ENCODE measurements around the gene MEIOB. TPM values are rescaled to one million over a fixed set of nuclear protein-coding genes. Genes with fewer than 3 reads are reported as not detected.
"Not testable (repeated sequence)": the region's sequence is repeated elsewhere in the genome, so short reads cannot be mapped to it uniquely, and the experiment has no call there.

MEIOB gene, protein sequence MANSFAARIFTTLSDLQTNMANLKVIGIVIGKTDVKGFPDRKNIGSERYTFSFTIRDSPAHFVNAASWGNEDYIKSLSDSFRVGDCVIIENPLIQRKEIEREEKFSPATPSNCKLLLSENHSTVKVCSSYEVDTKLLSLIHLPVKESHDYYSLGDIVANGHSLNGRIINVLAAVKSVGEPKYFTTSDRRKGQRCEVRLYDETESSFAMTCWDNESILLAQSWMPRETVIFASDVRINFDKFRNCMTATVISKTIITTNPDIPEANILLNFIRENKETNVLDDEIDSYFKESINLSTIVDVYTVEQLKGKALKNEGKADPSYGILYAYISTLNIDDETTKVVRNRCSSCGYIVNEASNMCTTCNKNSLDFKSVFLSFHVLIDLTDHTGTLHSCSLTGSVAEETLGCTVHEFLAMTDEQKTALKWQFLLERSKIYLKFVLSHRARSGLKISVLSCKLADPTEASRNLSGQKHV
- total RNA-seq (2022) (not detected in 2 replicates), Bru-seq, nascent RNA (not detected), BruChase-seq, experiment 1, labeled RNA remaining after a 6-hour chase (percentile 6 among the genes with signal in this experiment), BruChase-seq, experiment 2, labeled RNA remaining after a 2-hour chase (not detected)
- long read RNA-seq, partial matches to known transcripts: 0 of 6 reads
- long read RNA-seq, other reads (novel, unspliced or antisense): 6 of 6 reads

- Mint-ChIP-seq H3K27ac (ENCODE audit: unreplicated experiment) (peak within 1 kb of the TSS; percentile 18), H3K36me3 (ENCODE audit: insufficient read depth, unreplicated experiment) (no peaks in the 10 kb centered on the region), H3K27me3 (ENCODE audit: unreplicated experiment) (peaks cover 21% of the 10 kb centered on the region), H3K4me3 (ENCODE audit: low read depth, unreplicated experiment) (no peak within 1 kb of the TSS), H3K9me3 (ENCODE audit: low read depth, unreplicated experiment) (peaks cover 2% of the 10 kb centered on the region), H3K4me1 (ENCODE audit: low read depth, unreplicated experiment) (peaks cover 13% of the 10 kb centered on the region)
- CTCF ChIA-PET: interaction anchor here (0.7 kb wide), 1 partner anchor 1215 kb away, joined by 3 read pairs; no protein-coding TSS in a partner anchor
- no TSS peak for BruUV-seq (replicated peaks)
- no peak for DNase-seq
- intact Hi-C loops (cut with micrococcal nuclease; ENCODE audit: unreplicated experiment): no loop called here
- TF ChIP-seq, protein P1, sequence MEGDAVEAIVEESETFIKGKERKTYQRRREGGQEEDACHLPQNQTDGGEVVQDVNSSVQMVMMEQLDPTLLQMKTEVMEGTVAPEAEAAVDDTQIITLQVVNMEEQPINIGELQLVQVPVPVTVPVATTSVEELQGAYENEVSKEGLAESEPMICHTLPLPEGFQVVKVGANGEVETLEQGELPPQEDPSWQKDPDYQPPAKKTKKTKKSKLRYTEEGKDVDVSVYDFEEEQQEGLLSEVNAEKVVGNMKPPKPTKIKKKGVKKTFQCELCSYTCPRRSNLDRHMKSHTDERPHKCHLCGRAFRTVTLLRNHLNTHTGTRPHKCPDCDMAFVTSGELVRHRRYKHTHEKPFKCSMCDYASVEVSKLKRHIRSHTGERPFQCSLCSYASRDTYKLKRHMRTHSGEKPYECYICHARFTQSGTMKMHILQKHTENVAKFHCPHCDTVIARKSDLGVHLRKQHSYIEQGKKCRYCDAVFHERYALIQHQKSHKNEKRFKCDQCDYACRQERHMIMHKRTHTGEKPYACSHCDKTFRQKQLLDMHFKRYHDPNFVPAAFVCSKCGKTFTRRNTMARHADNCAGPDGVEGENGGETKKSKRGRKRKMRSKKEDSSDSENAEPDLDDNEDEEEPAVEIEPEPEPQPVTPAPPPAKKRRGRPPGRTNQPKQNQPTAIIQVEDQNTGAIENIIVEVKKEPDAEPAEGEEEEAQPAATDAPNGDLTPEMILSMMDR (IDR thresholded peaks at IDR 0.05; ENCODE audit: unreplicated experiment): no peak
These were observed at the start of gene MEIOB for GRCh38 chr16:1871974-1872635. TSS of gene MEIOB (minus strand) at chr16:1872164. CDS start at chr16:1868175, 3,989 bp downstream.

- H3K9me3 Mint-ChIP-seq (ENCODE audit: low read depth, unreplicated experiment): no peaks in the 10 kb centered on the region
- CTCF ChIA-PET: no interaction called here
- H3K4me1 Mint-ChIP-seq (ENCODE audit: low read depth, unreplicated experiment): peaks cover 23% of the 10 kb centered on the region
- peak; percentile 49 for DNase-seq
- peaks cover 95% of the 10 kb centered on the region for H3K27me3 Mint-ChIP-seq (ENCODE audit: unreplicated experiment)
- peaks cover 10% of the 10 kb centered on the region for H3K36me3 Mint-ChIP-seq (ENCODE audit: insufficient read depth, unreplicated experiment)
- TF ChIP-seq, protein P1 (IDR thresholded peaks at IDR 0.05; ENCODE audit: unreplicated experiment): no peak
- no TSS peak for BruUV-seq (replicated peaks)
- no peak overlapping the region for H3K27ac Mint-ChIP-seq (ENCODE audit: unreplicated experiment)
- no peak overlapping the region for H3K4me3 Mint-ChIP-seq (ENCODE audit: low read depth, unreplicated experiment)
- intact Hi-C loops (cut with micrococcal nuclease; ENCODE audit: unreplicated experiment): no loop called here
These were observed 48.8 kb upstream of the MEIOB start for GRCh38 chr16:1920727-1921171.

- intact Hi-C loops (cut with micrococcal nuclease; ENCODE audit: unreplicated experiment); H3K36me3 Mint-ChIP-seq (ENCODE audit: insufficient read depth, unreplicated experiment); H3K27ac Mint-ChIP-seq (ENCODE audit: unreplicated experiment); H3K4me3 Mint-ChIP-seq (ENCODE audit: low read depth, unreplicated experiment); DNase-seq; BruUV-seq (replicated peaks); CTCF ChIA-PET; H3K9me3 Mint-ChIP-seq (ENCODE audit: low read depth, unreplicated experiment): not testable (repeated sequence)
- Mint-ChIP-seq H3K4me1 (ENCODE audit: low read depth, unreplicated experiment) (peaks cover 23% of the 10 kb centered on the region), H3K27me3 (ENCODE audit: unreplicated experiment) (peaks cover 99% of the 10 kb centered on the region)
These were observed 48.2 kb upstream of the MEIOB start for GRCh38 chr16:1920122-1920521.

- H3K36me3 Mint-ChIP-seq (ENCODE audit: insufficient read depth, unreplicated experiment): peaks cover 10% of the 10 kb centered on the region
- no TSS peak for BruUV-seq (replicated peaks)
- TF ChIP-seq, protein P1 (IDR thresholded peaks at IDR 0.05; ENCODE audit: unreplicated experiment): no peak
- no peak overlapping the region for H3K4me3 Mint-ChIP-seq (ENCODE audit: low read depth, unreplicated experiment)
- no peak overlapping the region for H3K27ac Mint-ChIP-seq (ENCODE audit: unreplicated experiment)
- intact Hi-C loops (cut with micrococcal nuclease; ENCODE audit: unreplicated experiment): no loop called here
- DNase-seq: no peak
- H3K4me1 Mint-ChIP-seq (ENCODE audit: low read depth, unreplicated experiment): peaks cover 23% of the 10 kb centered on the region
- H3K27me3 Mint-ChIP-seq (ENCODE audit: unreplicated experiment): peaks cover 99% of the 10 kb centered on the region
- H3K9me3 Mint-ChIP-seq (ENCODE audit: low read depth, unreplicated experiment): no peaks in the 10 kb centered on the region
- CTCF ChIA-PET: interaction anchor here (0.6 kb wide), 1 partner anchor 46 kb away, joined by 4 read pairs; no protein-coding TSS in a partner anchor
These were observed 47.5 kb upstream of the MEIOB start for GRCh38 chr16:1919327-1919998.

All from Calu3 (cell line).